GM15510 (cell line): ENCODE measurements around the gene TRO.

Experiments used
- POLR2A ChIP-seq: IDR thresholded peaks from 3 replicates; pipeline ENCODE4 v1.6.1; 2011; ENCODE audit warnings: borderline replicate concordance; ENCODE audit not compliant: insufficient read length; ENCODE audit errors: extremely low read depth

The TRO gene

GRCh38 chrX:54935306-54935705 lies 14.7 kb downstream of the TRO start:
- no peak for TF ChIP-seq POLR2A

- no peak for TF ChIP-seq POLR2A
These were observed 16.8 kb downstream of the TRO start for GRCh38 chrX:54937416-54937815.

GRCh38 chrX:54944816-54945215 lies 24.2 kb downstream of the TRO start:
- no peak for TF ChIP-seq POLR2A

GRCh38 chrX:54945224-54945623 lies 24.6 kb downstream of the TRO start:
- TF ChIP-seq POLR2A, result no peak

- TF ChIP-seq POLR2A, result no peak
These were observed 30.2 kb downstream of the TRO start for GRCh38 chrX:54950730-54951375.

- TF ChIP-seq POLR2A, result no peak
These were observed 41.1 kb downstream of the TRO start for GRCh38 chrX:54961750-54962149.

- no peak for TF ChIP-seq POLR2A
These were observed 44.3 kb downstream of the TRO start for GRCh38 chrX:54964766-54965497.

- TF ChIP-seq POLR2A, result no peak
These were observed 56.8 kb downstream of the TRO start for GRCh38 chrX:54977387-54977786.

GRCh38 chrX:54978448-54978847 lies 57.8 kb downstream of the TRO start:
- TF ChIP-seq POLR2A, result no peak

GRCh38 chrX:54979432-54979831 lies 58.8 kb downstream of the TRO start:
- TF ChIP-seq POLR2A, result no peak

- no peak for TF ChIP-seq POLR2A
These were observed 59.7 kb downstream of the TRO start for GRCh38 chrX:54980334-54980733.
